ENCODE data around the gene URM1. TPM values are rescaled to one million over a fixed set of nuclear protein-coding genes. Genes with fewer than 3 reads are reported as not detected.

The URM1 gene
- total and polyA plus RNA-seq, 10 of the 15 experiments (the other 5 are each of a cell fraction or from before 2014, with no cell fraction given) = 7.9 to 75.8 (median 63.7) TPM

- CTCF ChIA-PET = interaction anchor here (1.3 kb wide), 1 partner anchor 11 kb away, joined by 4 read pairs; the partner anchor contains the start of gene CERCAM
- SMC1A ChIA-PET (ENCODE audit: uncharacterized antibody, unreplicated experiment) = no interaction called here
- H2AFZ ChIP-seq (ENCODE audit: control insufficient read depth, low read depth, low read length) = no peak overlapping the region
- no peak for FAIRE-seq
- POLR2A ChIA-PET = interaction anchor here (0.6 kb wide), 1 partner anchor 75 kb away, joined by 3 read pairs; no protein-coding TSS in a partner anchor
- no peak overlapping the region for H3K4me3 ChIP-seq
- TF ChIP-seq IRF5 (IDR thresholded peaks at IDR 0.05; ENCODE audit: borderline replicate concordance) (no peak), PAX8 (IDR thresholded peaks at IDR 0.05) (no peak), ZNF622 (IDR thresholded peaks at IDR 0.05) (no peak)
- in situ Hi-C loops (cut with MboI) (no loop called here), intact Hi-C loops (cut with micrococcal nuclease; ENCODE audit: unreplicated experiment) (no loop called here)
- no peak for DNase-seq (ENCODE audit: low read depth, low spot score)
- H3K4me2 ChIP-seq (ENCODE audit: control insufficient read depth, insufficient read depth) = no peak overlapping the region
- no TSS peak for BruUV-seq (replicated peaks)
- no peaks in the 10 kb centered on the region for H3K4me1 ChIP-seq (ENCODE audit: control insufficient read depth, insufficient read depth, low read length)
- no peak overlapping the region for H3K27ac ChIP-seq (ENCODE audit: control insufficient read depth, insufficient read depth)
- no peaks in the 10 kb centered on the region for H3K27me3 ChIP-seq (replicated peaks in 1 of 2; ENCODE audit: control insufficient read depth in 2 of 2, insufficient read depth in 2 of 2, low read length in 1 of 2)
- no peaks in the 10 kb centered on the region for H3K36me3 ChIP-seq (ENCODE audit: control insufficient read depth in 2 of 2, insufficient read depth in 2 of 2, low read length in 1 of 2)
- RAD21 ChIA-PET (ENCODE audit: unreplicated experiment) = no interaction called here
- no peaks in the 10 kb centered on the region for H3K79me2 ChIP-seq (ENCODE audit: control insufficient read depth, insufficient read depth, low read length)
- no peak for ATAC-seq
- no peaks in the 10 kb centered on the region for H4K20me1 ChIP-seq (ENCODE audit: control insufficient read depth, insufficient read depth)
- no peak overlapping the region for H3K9ac ChIP-seq (ENCODE audit: control insufficient read depth, insufficient read depth, low read length)
- H3K9me3 ChIP-seq (replicated peaks; ENCODE audit: control insufficient read depth, insufficient read depth, low read length) = no peaks in the 10 kb centered on the region
- 88% methylated on average over 7 of the region's 8 CpGs for WGBS (ENCODE audit: insufficient coverage, insufficient replicate concordance, low lambda C conversion rate, missing lambda C conversion rate)
These were observed 60.0 kb downstream of the URM1 start for GRCh38 chr9:128431207-128431606.

GRCh38 chr9:128434340-128434739 is 63.2 kb downstream of the URM1 start:
- Histone ChIP-seq H3K4me2 (ENCODE audit: control insufficient read depth, insufficient read depth) (no peak overlapping the region), H3K27ac (ENCODE audit: control insufficient read depth, insufficient read depth) (no peak overlapping the region), H4K20me1 (ENCODE audit: control insufficient read depth, insufficient read depth) (no peaks in the 10 kb centered on the region), H3K27me3 (replicated peaks in 1 of 2; ENCODE audit: control insufficient read depth in 2 of 2, insufficient read depth in 2 of 2, low read length in 1 of 2) (no peaks in the 10 kb centered on the region), H3K9ac (ENCODE audit: control insufficient read depth, insufficient read depth, low read length) (no peak overlapping the region), H2AFZ (ENCODE audit: control insufficient read depth, low read depth, low read length) (no peak overlapping the region), H3K36me3 (ENCODE audit: control insufficient read depth in 2 of 2, insufficient read depth in 2 of 2, low read length in 1 of 2) (no peaks in the 10 kb centered on the region), H3K9me3 (replicated peaks; ENCODE audit: control insufficient read depth, insufficient read depth, low read length) (no peaks in the 10 kb centered on the region), H3K4me3 (no peak overlapping the region), H3K4me1 (ENCODE audit: control insufficient read depth, insufficient read depth, low read length) (no peaks in the 10 kb centered on the region), H3K79me2 (ENCODE audit: control insufficient read depth, insufficient read depth, low read length) (no peaks in the 10 kb centered on the region)
- WGBS (ENCODE audit: insufficient coverage, insufficient replicate concordance, low lambda C conversion rate, missing lambda C conversion rate) = 69% methylated on average over 17 of the region's 17 CpGs
- FAIRE-seq = no peak
- intact Hi-C loops (cut with micrococcal nuclease; ENCODE audit: unreplicated experiment) = no loop called here
- CTCF ChIA-PET = interaction anchor here (2.4 kb wide), 1 partner anchor 15 kb away, joined by 6 read pairs; no protein-coding TSS in a partner anchor
- no peak for DNase-seq (ENCODE audit: low read depth, low spot score)
- in situ Hi-C loops (cut with MboI) = no loop called here
- POLR2A ChIA-PET = no interaction called here
- SMC1A ChIA-PET (ENCODE audit: uncharacterized antibody, unreplicated experiment) = no interaction called here
- no peak for ATAC-seq
- no TSS peak for BruUV-seq (replicated peaks)
- RAD21 ChIA-PET (ENCODE audit: unreplicated experiment) = no interaction called here
- TF ChIP-seq MYC (IDR thresholded peaks at IDR 0.05; ENCODE audit: insufficient read depth, insufficient read length, insufficient replicate concordance, low read length, severe bottlenecking) = no peak
- no peak for TF ChIP-seq HDAC6 (IDR thresholded peaks at IDR 0.05; ENCODE audit: unreplicated experiment)
- no peak for TF ChIP-seq PBX3 (IDR thresholded peaks at IDR 0.05; ENCODE audit: insufficient replicate concordance, low read depth, low read length)
- no peak for TF ChIP-seq PML (IDR thresholded peaks at IDR 0.05; ENCODE audit: low read length)
- TF ChIP-seq ZBTB33 (IDR thresholded peaks at IDR 0.05) = no peak

All from GM12878 (cell line).